T-cell (primary cell): Measurements from ENCODE around the gene RMC1. TPM values are rescaled to one million over a fixed set of nuclear protein-coding genes. Genes with fewer than 3 reads are reported as not detected.

Experiments
- ATAC-seq, 4 experiments: fragments of 200-7000 bp in 3 of 4; fragments of 150-1000 bp in 1 of 4; cut with Tn5 transposase; replicated peaks in 1 of 4; 1 replicate in 3 of 4; 2 replicates in 1 of 4; pipeline ENCODE4 v1.10.0; 2021; ENCODE audit warnings: moderate library complexity in 3 of 4, mild to moderate bottlenecking in 2 of 4, moderate number of reproducible peaks in 1 of 4
- CTCF ChIA-PET, 2 donors: fragments of 300-600 bp; sonication (Branson Sonifier 250); formaldehyde crosslinking; loops; one replicate each; lab custom pipeline; 2022; ENCODE audit warnings: antibody characterized with exemption in 2 of 2; lab: Charles Lee
- POLR2A ChIA-PET, 2 donors: fragments of 300-600 bp; sonication (Branson Sonifier 250); formaldehyde crosslinking; loops; one replicate each; lab custom pipeline; 2022; ENCODE audit warnings: antibody characterized with exemption in 2 of 2; lab: Charles Lee
- DNase-seq, 35 experiments: peaks; one replicate each; pipeline versions ENCODE4 v3.0.0 to v3.0.0-alpha.2; 2013 to 2023
- H3K27ac ChIP-seq: one replicate; pipeline ENCODE4 v1.5.1; 2013; ENCODE audit warnings: low read length
- H3K27me3 ChIP-seq, 2 experiments: replicated peaks in 1 of 2; 1 replicate in 1 of 2; 2 replicates in 1 of 2; pipeline versions ENCODE4 v1.6.1 to v1.7.0; 2013; ENCODE audit warnings: low read length in 1 of 2, mixed read lengths in 1 of 2; ENCODE audit not compliant: control insufficient read depth in 2 of 2, insufficient read depth in 2 of 2; ENCODE audit errors: extremely low read depth in 1 of 2
- H3K36me3 ChIP-seq, 2 donors: 1 replicate in 1 of 2; 2 replicates in 1 of 2; pipeline versions ENCODE4 v1.6.1 to v1.7.0; 2013; ENCODE audit warnings: low read length in 1 of 2; ENCODE audit not compliant: control insufficient read depth in 2 of 2, insufficient read depth in 1 of 2; ENCODE audit errors: extremely low read depth in 1 of 2
- H3K4me1 ChIP-seq, 2 experiments: 1 replicate in 1 of 2; 2 replicates in 1 of 2; pipeline versions ENCODE4 v1.6.1 to v1.7.0; 2013; ENCODE audit warnings: low read length in 2 of 2, mixed read lengths in 1 of 2; ENCODE audit not compliant: insufficient read depth in 2 of 2, control insufficient read depth in 1 of 2; ENCODE audit errors: extremely low read depth in 1 of 2
- H3K4me3 ChIP-seq, 2 donors: 1 replicate in 1 of 2; 2 replicates in 1 of 2; pipeline versions ENCODE4 v1.5.1 to v1.7.0; 2013; ENCODE audit warnings: mild to moderate bottlenecking in 2 of 2, low read length in 1 of 2, moderate library complexity in 1 of 2; ENCODE audit not compliant: control insufficient read depth in 1 of 2; ENCODE audit errors: extremely low read depth in 1 of 2
- H3K9me3 ChIP-seq: 2 replicates; pipeline ENCODE4 v1.7.0; 2013
- H3K27ac Mint-ChIP-seq, 2 donors: one replicate each; pipeline ENCODE4 v1.8.0; 2020 to 2021; ENCODE audit warnings: mild to moderate bottlenecking in 2 of 2, mixed read lengths in 2 of 2
- H3K27me3 Mint-ChIP-seq, 2 donors: one replicate each; pipeline ENCODE4 v1.8.0; 2021 to 2022; ENCODE audit warnings: mixed read lengths in 2 of 2
- H3K36me3 Mint-ChIP-seq: one replicate; pipeline ENCODE4 v1.8.0; 2021; ENCODE audit warnings: mixed read lengths
- H3K4me1 Mint-ChIP-seq, 3 donors: one replicate each; pipeline ENCODE4 v1.8.0; 2020 to 2022; ENCODE audit warnings: mixed read lengths in 3 of 3, mild to moderate bottlenecking in 1 of 3
- H3K4me3 Mint-ChIP-seq, 3 donors: one replicate each; pipeline ENCODE4 v1.8.0; 2020 to 2022; ENCODE audit warnings: mild to moderate bottlenecking in 3 of 3, mixed read lengths in 3 of 3, moderate library complexity in 3 of 3
- H3K9me3 Mint-ChIP-seq, 3 donors: one replicate each; pipeline ENCODE4 v1.8.0; 2020 to 2022; ENCODE audit warnings: mixed read lengths in 3 of 3
- WGBS: methylation state at CpG from one replicate; pipeline ENCODE4 v1.1.5; 2013; ENCODE audit warnings: missing lambda C conversion rate; ENCODE audit not compliant: insufficient coverage; 5-methylcytosine and 5-hydroxymethylcytosine counted together
- total RNA-seq, 35 experiments: library from RNA in 6 of 35; stranded (reverse) in 6 of 35; fragments of 120-200 nt in 1 of 35; gene quantifications; one replicate each; pipeline versions ENCODE4 v1.2.1 to v1.2.4 and lab custom pipeline; 2013 to 2026

The RMC1 gene
- total RNA-seq, 5 donors from 2014 or later (not counting 1 experiment from before 2014, with no cell fraction given): 46.9 to 57.4 (median 51.0) TPM

DNA sequence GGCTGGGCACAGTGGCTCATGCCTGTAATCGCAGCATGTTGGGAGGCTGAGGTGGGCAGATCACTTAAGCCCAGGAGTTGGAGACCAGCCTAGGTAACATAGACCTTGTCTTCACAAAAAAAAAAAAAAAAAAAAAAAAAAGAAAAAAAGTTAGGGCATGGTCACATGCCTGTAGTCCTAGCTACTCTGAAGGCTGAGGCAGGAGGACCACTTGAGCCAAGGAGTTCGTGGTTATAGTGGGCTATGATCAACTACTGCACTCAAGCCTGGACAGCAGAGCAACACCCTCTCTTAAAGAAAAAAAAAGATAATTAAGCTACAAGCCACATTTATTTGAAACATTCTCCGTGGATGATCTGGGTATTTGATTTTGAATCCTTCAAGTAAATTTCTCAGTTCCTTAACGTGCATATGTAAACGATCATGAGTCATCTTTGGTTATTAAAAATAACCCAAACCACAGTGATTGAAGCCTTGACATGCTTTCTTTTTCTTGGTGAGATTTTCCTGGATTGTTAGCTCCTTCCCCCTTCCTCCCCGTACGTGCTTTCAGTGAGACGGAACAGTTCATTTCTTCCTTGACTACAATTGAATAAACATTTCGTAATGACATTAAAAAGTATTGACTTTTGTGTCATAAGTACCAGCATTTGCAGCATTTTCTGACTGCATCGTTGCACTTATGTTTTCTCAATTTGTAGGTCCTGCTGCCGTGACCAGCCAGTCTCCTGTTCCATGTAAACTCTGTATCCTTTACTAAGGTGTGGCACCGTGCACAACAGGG is 20.3 kb downstream of the RMC1 start:
- POLR2A ChIA-PET: interaction anchor here in 1 of 2 donors (0.6 kb wide), 1 partner anchor 631 kb away, joined by 4 read pairs; no protein-coding TSS in a partner anchor

DNA sequence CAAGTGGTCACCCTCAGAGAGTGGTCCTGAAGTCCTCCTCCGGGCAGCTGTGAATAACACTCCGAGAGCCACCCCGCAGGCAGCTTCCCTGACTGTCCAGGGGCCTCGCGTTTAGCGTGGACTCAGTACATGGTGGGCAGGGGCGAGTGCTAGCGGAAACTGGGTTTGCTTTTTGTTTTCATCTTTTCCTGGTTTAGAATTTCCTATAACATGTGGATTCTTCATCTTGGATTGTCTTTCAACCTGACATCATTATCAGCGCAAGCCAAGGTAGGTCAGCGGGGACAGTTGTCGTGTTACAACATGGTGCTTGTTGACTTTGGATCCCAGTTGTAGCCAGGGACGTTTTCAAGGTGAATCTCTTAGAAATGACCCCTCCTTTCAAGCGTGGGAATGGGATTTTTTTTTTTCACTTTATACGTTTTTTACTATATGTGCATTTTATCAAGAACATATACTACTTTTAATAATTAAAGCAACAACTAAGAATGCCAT is 20.9 kb downstream of the RMC1 start:
- POLR2A ChIA-PET: no interaction called here
- Mint-ChIP-seq H3K4me3 (no peak overlapping the region), H3K9me3 (no peaks in the 10 kb centered on the region), H3K4me1 (peaks cover 0 to 6% (median 0%) of the 10 kb centered on the region in 3 donors), H3K27ac (no peak overlapping the region), H3K36me3 (peaks cover 56% of the 10 kb centered on the region), H3K27me3 (no peaks in the 10 kb centered on the region)
- Histone ChIP-seq H3K9me3 (no peaks in the 10 kb centered on the region), H3K4me3 (no peak overlapping the region), H3K27me3 (no peaks in the 10 kb centered on the region), H3K4me1 (no peaks in the 10 kb centered on the region), H3K27ac (no peak overlapping the region), H3K36me3 (peaks cover 25 to 89% of the 10 kb centered on the region in 2 donors)
- DNase-seq (no peak), ATAC-seq (no peak)
- CTCF ChIA-PET: interaction anchor here in 1 of 2 donors (0.6 kb wide), 1 partner anchor 89 kb away, joined by 4 read pairs; no protein-coding TSS in a partner anchor
- 97% methylated on average over 8 of the region's 14 CpGs for WGBS

More for the DNA sequence above, 20.3 kb downstream of the RMC1 start:
- Mint-ChIP-seq H3K27me3 (no peaks in the 10 kb centered on the region), H3K27ac (peak overlapping the region in 1 of 2 donors; percentile 2), H3K36me3 (peaks cover 54% of the 10 kb centered on the region), H3K9me3 (no peaks in the 10 kb centered on the region), H3K4me1 (peaks cover 0 to 6% (median 0%) of the 10 kb centered on the region in 3 donors), H3K4me3 (no peak overlapping the region)
- H3K4me3 ChIP-seq: no peak overlapping the region
- CTCF ChIA-PET: interaction anchor here (0.6 to 0.7 kb wide), 4 partner anchors 9 to 415 kb away, joined by 3 to 8 read pairs (median 4); no protein-coding TSS in a partner anchor
- WGBS: 77% methylated on average over 9 of the region's 12 CpGs
- H3K27ac ChIP-seq: no peak overlapping the region
- no peaks in the 10 kb centered on the region for H3K4me1 ChIP-seq
- H3K27me3 ChIP-seq: no peaks in the 10 kb centered on the region
- no peak for DNase-seq
- H3K9me3 ChIP-seq: no peaks in the 10 kb centered on the region
- H3K36me3 ChIP-seq: peaks cover 29 to 89% of the 10 kb centered on the region in 2 donors
- ATAC-seq: no peak

DNA sequence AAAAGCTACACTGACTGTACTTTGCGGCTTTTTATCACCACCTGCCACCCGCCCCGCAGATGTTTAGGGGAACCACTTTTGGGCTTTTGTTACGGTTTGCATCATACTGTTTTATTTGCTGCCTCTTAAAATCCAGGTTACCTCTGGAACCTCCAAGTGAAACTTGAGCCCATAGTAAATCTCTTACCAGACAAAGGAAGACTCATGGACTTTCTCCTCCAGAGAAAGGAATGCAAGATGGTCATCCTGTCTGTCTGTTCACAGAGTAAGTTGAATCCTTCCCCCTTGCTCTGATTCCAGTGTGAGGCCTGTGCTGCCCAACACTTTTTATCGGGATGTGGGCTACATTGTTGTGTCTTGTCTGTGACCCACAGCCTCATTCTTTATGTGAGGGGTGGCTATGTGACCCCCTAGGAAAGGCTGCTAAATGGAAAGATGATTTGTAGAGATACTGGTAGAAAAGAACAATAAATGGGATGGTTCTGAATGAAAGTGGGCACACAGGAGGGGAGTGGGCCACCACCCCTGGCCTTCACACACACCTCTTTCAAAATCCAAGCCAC is 23.3 kb downstream of the RMC1 start:
- Histone ChIP-seq H3K27me3 (no peaks in the 10 kb centered on the region), H3K4me3 (no peak overlapping the region), H3K9me3 (no peaks in the 10 kb centered on the region), H3K27ac (no peak overlapping the region), H3K36me3 (peaks cover 21 to 91% of the 10 kb centered on the region in 2 donors), H3K4me1 (no peaks in the 10 kb centered on the region)
- Mint-ChIP-seq H3K36me3 (peaks cover 61% of the 10 kb centered on the region), H3K27me3 (no peaks in the 10 kb centered on the region), H3K9me3 (no peaks in the 10 kb centered on the region), H3K4me3 (no peak overlapping the region), H3K27ac (no peak overlapping the region), H3K4me1 (peaks cover 0 to 10% (median 0%) of the 10 kb centered on the region in 3 donors)
- ATAC-seq (no peak), DNase-seq (no peak)
- ChIA-PET CTCF (interaction anchor here (1.0 to 1.5 kb wide), 2 partner anchors 10 to 11 kb away, joined by 5 read pairs; no protein-coding TSS in a partner anchor), POLR2A (no interaction called here)
- 97% methylated on average over 4 of the region's 5 CpGs for WGBS

DNA sequence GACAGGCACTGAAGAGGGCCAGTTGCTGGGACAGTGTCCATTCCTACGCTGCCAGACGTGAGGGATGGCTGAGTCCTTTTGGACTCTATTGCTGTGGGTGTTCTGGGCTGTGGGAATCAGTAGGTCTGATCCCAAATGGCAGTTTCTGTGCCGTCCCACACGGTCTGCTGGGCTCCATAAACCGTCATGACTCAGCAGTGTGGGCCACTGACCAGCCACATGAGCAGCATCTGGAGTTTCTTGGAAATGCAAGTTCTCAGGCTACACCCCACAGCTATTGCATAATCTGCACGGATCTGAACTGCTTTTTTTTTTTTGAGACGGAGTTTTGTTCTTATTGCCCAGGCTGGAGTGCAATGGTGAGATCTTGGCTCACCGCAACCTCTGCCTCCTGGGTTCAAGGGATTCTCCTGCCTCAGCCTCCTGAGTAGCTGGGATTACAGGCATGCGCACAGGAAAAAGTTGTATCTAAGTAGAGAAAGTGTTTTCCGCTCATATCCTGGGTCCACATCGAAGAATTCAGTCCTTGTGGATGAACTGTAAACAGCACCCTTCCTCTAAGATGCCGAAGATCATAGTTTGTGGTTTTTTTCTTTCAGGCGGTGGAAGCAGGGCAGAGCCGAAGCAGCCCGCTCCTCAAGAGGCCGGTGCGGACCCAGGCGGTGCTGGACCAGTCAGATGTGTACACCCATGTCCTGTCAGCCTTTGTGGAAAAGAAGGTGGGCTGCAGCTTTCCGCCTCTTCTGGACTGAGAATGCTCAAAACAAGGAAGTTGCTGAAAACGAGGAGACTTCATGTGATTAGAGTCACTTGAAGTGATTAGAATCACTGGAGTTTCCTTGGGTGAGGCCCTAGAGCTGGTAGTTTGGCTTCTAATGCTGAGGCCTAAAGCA is 25.5 kb downstream of the RMC1 start:
- H3K9me3 Mint-ChIP-seq: no peaks in the 10 kb centered on the region

DNA sequence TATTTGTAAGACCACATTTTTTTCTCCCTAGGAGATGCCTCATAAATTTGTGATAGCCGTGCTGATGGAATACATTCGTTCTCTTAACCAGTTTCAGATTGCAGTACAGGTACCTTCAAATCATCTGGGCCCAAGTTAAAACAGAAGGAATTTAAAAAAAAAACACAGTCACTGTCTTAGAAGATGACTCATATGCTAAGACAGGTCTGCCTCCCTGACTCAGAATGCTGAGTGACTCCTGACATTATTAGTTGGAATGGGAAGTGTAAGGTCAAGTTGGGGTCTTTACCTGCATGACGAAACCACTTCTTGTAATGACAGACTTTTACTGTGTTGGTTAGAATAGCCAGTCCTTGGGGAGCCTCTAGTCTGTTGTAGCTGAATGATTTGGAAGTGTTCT is 26.3 kb downstream of the RMC1 start:
- ChIA-PET POLR2A (no interaction called here), CTCF (no interaction called here)
- H3K9me3 ChIP-seq: no peaks in the 10 kb centered on the region
- no peak overlapping the region for H3K27ac ChIP-seq
- H3K27me3 Mint-ChIP-seq: no peaks in the 10 kb centered on the region
- no peaks in the 10 kb centered on the region for H3K27me3 ChIP-seq
- H3K27ac Mint-ChIP-seq: peak overlapping the region in 1 of 2 donors; percentile 1
- H3K4me3 Mint-ChIP-seq: no peak overlapping the region
- H3K4me3 ChIP-seq: no peak overlapping the region
- ATAC-seq: no peak
- H3K36me3 ChIP-seq: peaks cover 19 to 91% of the 10 kb centered on the region in 2 donors
- H3K9me3 Mint-ChIP-seq: no peaks in the 10 kb centered on the region
- H3K4me1 Mint-ChIP-seq: peaks cover 0 to 4% (median 0%) of the 10 kb centered on the region in 3 donors
- H3K4me1 ChIP-seq: no peaks in the 10 kb centered on the region
- no peak for DNase-seq
- WGBS: 60% methylated on average over 1 of the region's 3 CpGs
- peaks cover 70% of the 10 kb centered on the region for H3K36me3 Mint-ChIP-seq

More for the DNA sequence above, 25.5 kb downstream of the RMC1 start:
- no peak for DNase-seq
- ChIA-PET POLR2A (interaction anchor here in 1 of 2 donors (0.7 kb wide), 1 partner anchor 613 kb away, joined by 3 read pairs; no protein-coding TSS in a partner anchor), CTCF (no interaction called here)
- Histone ChIP-seq H3K4me1 (no peaks in the 10 kb centered on the region), H3K4me3 (no peak overlapping the region), H3K36me3 (peaks cover 21 to 91% of the 10 kb centered on the region in 2 donors), H3K27me3 (no peaks in the 10 kb centered on the region), H3K27ac (no peak overlapping the region), H3K9me3 (no peaks in the 10 kb centered on the region)
- 96% methylated on average over 19 of the region's 20 CpGs for WGBS
- Mint-ChIP-seq H3K36me3 (peaks cover 68% of the 10 kb centered on the region), H3K4me1 (peaks cover 0 to 5% (median 0%) of the 10 kb centered on the region in 3 donors), H3K27me3 (no peaks in the 10 kb centered on the region), H3K27ac (peak overlapping the region in 1 of 2 donors; percentile 15), H3K4me3 (no peak overlapping the region)
- no peak for ATAC-seq
